ENCODE results near the gene OR4A47.
"Not testable (repeated sequence)": the region's sequence is repeated elsewhere in the genome, so short reads cannot be mapped to it uniquely, and the experiment has no call there.

OR4A47 gene

GRCh38 chr11:48488493-48488892, at the start of gene OR4A47:
TSS of gene OR4A47 (plus strand) at chr11:48488793. CDS start at chr11:48488793, 0 bp downstream.
- DNase-seq, result not testable (repeated sequence)

GRCh38 chr11:48455909-48456308, 32.7 kb upstream of the OR4A47 start:
- not testable (repeated sequence) for DNase-seq

- DNase-seq, result not testable (repeated sequence)
Observed at GRCh38 chr11:48473966-48474365, 14.6 kb upstream of the OR4A47 start.

GRCh38 chr11:48474703-48475102, 13.9 kb upstream of the OR4A47 start:
- not testable (repeated sequence) for DNase-seq

- not testable (repeated sequence) for DNase-seq
Observed at GRCh38 chr11:48506169-48506568, 17.6 kb downstream of the OR4A47 start.

GRCh38 chr11:48538991-48539390, 50.4 kb downstream of the OR4A47 start:
- no peak for DNase-seq
